GM18858 (cell line): ENCODE measurements around the gene COL4A2.

Source experiments
- ATAC-seq: cut with Tn5 transposase; IDR thresholded peaks from one replicate; pipeline ENCODE4 v1.9.1; 2021; ENCODE audit not compliant: unreplicated experiment

Gene COL4A2

DNA sequence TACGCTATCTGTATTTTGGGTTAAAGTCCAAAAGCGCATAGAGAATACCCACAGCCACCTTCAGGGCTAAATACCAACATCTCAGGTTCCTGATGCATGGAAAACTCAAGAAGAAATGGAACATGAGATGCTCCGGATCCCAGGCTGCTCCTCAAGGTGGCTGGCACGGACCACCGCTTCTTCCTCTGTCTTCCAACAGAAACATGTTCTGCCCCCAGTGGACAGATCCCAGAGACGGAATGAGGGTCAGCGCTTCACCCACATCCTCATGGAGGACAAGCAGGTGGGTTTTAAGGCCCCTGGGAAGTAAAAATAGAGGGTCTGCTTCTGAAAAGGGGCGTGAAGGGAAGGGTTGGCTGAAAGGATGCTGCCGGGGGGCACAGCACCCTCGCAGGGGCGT lies 17.4 kb upstream of the COL4A2 start:
- no peak for ATAC-seq

DNA sequence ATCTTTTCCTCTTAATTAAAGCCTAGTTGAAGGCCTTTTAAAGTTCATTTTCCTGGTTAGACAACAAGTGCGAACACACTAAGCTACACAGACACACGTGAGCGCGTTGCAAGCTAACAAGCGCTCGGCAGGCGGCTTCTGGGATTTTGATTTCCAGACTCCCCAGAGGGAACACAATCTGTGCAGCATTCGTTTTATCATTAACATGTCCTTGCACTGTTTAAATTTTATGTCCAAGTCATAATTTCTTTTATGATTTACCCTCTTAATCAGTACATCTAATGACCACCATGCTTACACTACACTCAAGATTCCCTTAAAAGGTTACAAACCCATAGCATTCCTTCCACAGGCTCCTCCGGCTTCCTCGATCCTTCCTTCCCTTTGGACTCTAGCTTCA lies 16.9 kb upstream of the COL4A2 start:
- ATAC-seq = no peak

GRCh38 chr13:110290826-110291225 lies 16.3 kb upstream of the COL4A2 start:
- ATAC-seq = no peak

GRCh38 chr13:110291286-110291685 lies 15.8 kb upstream of the COL4A2 start:
- ATAC-seq = no peak

DNA sequence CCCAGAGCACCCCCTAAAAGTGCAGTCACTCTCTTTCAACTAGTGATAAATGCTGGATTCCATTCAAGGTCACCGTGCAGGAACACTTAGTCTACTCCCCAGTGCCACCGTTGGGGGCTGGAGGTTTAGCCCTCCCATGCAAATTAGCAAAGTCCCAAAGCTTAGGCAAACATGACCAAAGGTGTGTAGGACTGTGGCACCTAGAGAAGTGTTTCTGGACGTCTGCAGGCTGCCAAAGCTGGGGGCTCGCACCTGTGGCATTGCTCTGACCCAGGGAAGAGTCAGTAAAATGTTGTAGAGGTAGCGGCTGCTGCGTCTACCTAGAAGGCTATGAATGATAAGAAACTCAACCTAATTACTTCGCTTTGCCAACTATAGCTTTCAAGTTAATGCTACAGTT lies 14.0 kb upstream of the COL4A2 start:
- ATAC-seq = no peak

DNA sequence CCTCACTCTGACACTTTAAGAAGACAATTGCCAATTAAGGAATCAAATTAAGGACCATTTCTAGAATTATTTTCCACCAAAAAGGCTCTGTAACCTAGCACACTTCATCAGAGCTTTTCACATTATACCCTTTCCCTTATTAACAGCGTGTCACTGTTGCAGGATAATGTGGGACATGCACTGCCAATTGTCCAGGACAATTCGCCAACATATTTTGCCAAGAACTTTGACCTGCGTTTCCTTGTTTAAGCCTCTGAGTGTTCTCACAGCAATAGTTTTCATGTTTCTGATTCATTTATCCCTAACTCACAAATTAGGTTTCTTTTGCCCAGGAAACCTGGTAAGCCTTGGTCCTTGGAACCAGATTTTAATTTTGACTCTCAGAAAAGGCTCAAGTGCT lies 13.4 kb upstream of the COL4A2 start:
- no peak for ATAC-seq

DNA sequence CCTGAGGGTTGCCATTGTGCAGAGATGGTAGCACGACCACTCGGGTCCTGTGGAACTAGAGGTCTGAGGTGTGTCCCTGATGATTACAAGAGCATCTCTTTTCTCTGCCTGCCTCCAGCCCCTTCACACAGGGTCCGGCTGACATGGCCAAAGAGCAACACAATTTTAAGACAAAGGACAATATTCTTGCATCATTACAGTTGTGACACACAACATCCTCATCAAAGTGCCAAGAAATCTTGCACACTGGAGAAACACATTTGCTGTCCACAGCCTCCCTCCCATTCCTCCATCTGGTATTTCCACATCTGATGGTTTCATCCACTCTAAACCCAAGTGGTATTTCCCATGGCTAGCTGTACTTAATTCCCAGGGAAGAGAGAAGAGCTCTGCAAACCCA lies 12.9 kb upstream of the COL4A2 start:
- no peak for ATAC-seq

DNA sequence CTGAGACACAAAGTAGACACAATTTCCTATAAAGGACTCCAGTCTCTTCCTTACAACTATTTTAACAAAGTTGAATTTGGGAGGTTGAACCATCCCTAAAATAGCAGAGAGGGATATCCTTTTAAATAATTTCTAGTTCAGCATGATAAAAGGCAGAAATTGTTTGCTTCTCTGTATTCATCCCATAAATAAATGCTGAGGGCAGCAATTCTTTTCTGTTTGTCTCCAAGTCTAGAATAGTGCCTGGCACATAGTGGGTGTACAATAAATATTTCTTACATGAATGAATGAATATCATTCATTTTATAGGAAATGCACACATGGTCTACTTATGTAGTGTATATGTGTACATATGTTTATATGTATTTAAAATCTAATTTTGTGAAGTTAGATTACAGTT lies 12.5 kb upstream of the COL4A2 start:
- no peak for ATAC-seq

DNA sequence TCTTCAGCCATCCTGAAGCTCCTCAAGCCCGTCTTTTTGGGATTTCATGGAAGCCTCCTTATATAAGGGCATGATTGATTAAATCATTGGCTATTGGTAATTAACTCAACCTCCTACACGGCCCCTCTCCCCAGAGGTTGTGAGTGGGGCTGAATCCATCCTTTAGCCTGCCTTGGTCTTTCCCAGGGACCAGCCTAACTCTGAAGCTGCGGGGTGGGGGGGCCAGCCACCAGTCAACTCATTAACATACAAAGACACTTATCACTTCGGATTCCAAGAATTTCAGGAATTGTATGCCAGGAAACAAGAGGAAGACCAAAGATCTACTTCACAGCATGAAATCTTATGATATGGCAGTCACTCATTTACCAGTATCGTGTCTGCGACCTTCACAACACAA lies 10.1 kb upstream of the COL4A2 start:
- no peak for ATAC-seq

- no peak for ATAC-seq
Measured at GRCh38 chr13:110297766-110298504, 9.1 kb upstream of the COL4A2 start.

- peak; percentile 49 for ATAC-seq
Measured at GRCh38 chr13:110298505-110299282, 8.4 kb upstream of the COL4A2 start.

- ATAC-seq = no peak
Measured at GRCh38 chr13:110299283-110299840, 7.7 kb upstream of the COL4A2 start.

- ATAC-seq = no peak
Measured at GRCh38 chr13:110300090-110300815, 6.8 kb upstream of the COL4A2 start.

DNA sequence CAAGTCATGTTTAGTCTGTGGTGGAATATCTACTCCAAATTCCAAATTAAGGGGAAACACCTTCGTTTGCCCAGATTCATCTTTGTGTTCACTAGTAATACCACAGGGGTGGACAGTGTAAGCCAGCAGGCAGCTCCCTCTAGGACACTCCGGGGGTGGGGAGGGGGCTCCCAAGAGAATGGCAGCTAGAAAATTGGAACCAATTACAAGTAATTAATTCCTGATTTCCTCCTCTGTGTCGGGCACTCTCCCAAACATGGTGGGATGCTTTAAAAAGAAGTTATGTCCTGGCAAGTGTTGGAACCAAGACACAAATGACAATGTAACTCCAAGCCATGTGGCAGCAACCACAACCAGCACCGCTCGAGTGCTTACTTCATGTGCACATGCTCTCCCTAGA lies 6.0 kb upstream of the COL4A2 start:
- no peak for ATAC-seq

DNA sequence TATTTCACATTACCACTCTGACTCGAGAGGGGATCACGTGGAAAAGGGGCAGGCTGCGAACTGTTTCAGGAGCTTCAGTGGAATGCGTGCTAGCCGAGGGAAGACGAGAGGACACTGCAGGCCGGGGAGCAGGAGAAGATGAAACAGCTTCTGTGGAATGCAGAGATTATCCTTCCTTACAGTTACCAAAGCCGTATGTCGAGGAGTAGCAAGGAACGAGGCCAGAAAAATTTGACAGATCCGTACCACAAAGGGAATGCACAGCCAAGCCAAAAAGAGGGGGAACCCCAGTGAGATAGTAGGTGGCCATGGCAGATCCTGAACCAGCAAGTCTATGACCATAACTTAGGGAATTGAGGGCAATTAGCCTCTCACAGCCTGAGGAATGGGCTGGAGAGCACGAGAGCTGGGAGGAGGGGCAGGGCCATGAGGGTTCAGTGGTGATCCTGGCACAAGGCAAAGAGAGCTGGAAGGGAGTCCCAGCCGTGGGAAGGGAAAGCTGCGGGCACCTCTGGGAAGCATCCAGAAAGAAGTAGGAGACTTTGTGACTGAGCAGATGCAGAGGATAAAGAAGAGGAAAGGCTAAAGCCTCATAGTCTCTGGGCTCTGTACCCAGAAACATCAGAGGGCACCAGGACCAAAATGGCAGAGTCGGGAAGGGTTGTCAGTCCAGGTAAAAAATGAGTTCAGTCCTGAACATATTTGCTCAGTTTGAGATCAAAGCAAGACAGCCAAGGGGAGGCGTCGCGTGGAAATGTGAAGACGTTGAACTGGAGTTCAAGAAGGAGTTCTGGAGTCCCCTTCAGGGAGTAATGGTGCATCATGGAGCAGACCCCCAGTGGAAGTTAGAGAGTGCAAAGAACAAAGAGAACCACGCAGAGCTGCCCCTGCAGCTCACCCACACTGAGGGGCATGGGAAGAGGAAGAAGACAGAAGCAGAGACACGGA lies 5.2 kb upstream of the COL4A2 start:
- ATAC-seq = no peak

GRCh38 chr13:110302997-110303396 lies 4.1 kb upstream of the COL4A2 start:
- no peak for ATAC-seq

DNA sequence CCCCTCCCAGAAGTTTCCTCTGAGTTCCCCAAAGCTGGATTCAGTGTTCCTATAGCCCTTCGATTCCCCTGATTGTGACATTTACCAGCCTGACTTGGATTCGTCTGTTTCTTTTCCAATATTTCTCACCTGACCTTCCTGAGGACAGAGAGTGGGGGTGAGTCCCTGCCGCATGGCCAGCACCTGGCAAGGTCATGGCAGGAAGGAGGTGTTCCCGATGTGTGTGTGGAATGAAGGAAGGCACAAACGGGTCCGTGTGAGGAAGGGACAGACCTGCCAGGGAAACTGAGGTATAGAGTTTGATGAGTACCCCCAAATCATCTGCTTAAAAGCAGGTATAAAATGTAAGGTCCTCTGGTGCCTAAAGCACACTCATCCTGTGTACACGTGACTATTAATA lies 3.4 kb upstream of the COL4A2 start:
- ATAC-seq = no peak

- ATAC-seq = no peak
Measured at GRCh38 chr13:110304256-110304655, 2.8 kb upstream of the COL4A2 start.

GRCh38 chr13:110305001-110305400 lies 2.1 kb upstream of the COL4A2 start:
- ATAC-seq = no peak

- no peak for ATAC-seq
Measured at GRCh38 chr13:110305544-110305943, 1.5 kb upstream of the COL4A2 start.

- no peak for ATAC-seq
Measured at GRCh38 chr13:110305949-110306339, 1.1 kb upstream of the COL4A2 start.
